HEK293 (cell line): Measurements from ENCODE around the gene LTB4R.
"Not testable (repeated sequence)": the region's sequence is repeated elsewhere in the genome, so short reads cannot be mapped to it uniquely, and the experiment has no call there.

Source experiments
- CTCF ChIA-PET: fragments of 350-600 bp; formaldehyde crosslinking; extraction: SDS; loops from one replicate; lab custom pipeline; 2021; ENCODE audit warnings: antibody characterized with exemption; lab: Yijun Ruan, JAX
- POLR2A ChIA-PET: fragments of 300-600 bp; formaldehyde crosslinking; extraction: SDS; loops from one replicate; lab custom pipeline; 2020; ENCODE audit warnings: antibody characterized with exemption, inconsistent platforms; lab: Yijun Ruan, JAX
- H3K27ac ChIP-seq: fragments of 200-500 bp; sonication (Bioruptor generic); 2 replicates; pipeline ENCODE4 v1.5.1; 2014; ENCODE audit warnings: low read depth, low read length, control low read depth, inconsistent platforms; ENCODE audit errors: extremely low read depth
- H3K36me3 ChIP-seq, 2 experiments: fragments of 200-500 bp in 1 of 2; sonication (Bioruptor generic) in 1 of 2; 1 replicate in 1 of 2; 2 replicates in 1 of 2; pipeline ENCODE4 v1.5.1; 2014 to 2017; ENCODE audit warnings: inconsistent platforms in 2 of 2, low read length in 2 of 2; ENCODE audit not compliant: control insufficient read depth in 2 of 2, insufficient read depth in 1 of 2
- H3K4me1 ChIP-seq: fragments of 200-500 bp; sonication (Bioruptor generic); 2 replicates; pipeline ENCODE4 v1.5.1; 2014; ENCODE audit warnings: mild to moderate bottlenecking, low read length, inconsistent platforms; ENCODE audit not compliant: control insufficient read depth, insufficient read depth
- H3K4me3 ChIP-seq: 2 replicates; pipeline ENCODE4 v1.5.1; 2011; ENCODE audit warnings: low read depth, mild to moderate bottlenecking, control low read depth, low read length, moderate library complexity
- H3K9me3 ChIP-seq: fragments of 200-500 bp; sonication (Bioruptor generic); 2 replicates; pipeline ENCODE4 v1.5.1; 2014; ENCODE audit warnings: low read depth, low read length, inconsistent platforms; ENCODE audit not compliant: control insufficient read depth, insufficient read depth
- HIC1 ChIP-seq: fragments of 450-650 bp; formaldehyde crosslinking; IDR thresholded peaks from 2 replicates; pipeline ENCODE4 v1.5.1; 2016; ENCODE audit warnings: missing biosample characterization, missing genetic modification characterization
- PRDM1 ChIP-seq: fragments of 450-650 bp; formaldehyde crosslinking; IDR thresholded peaks from 2 replicates; pipeline ENCODE4; 2016; ENCODE audit warnings: missing biosample characterization, missing genetic modification characterization
- TSHZ1 ChIP-seq: fragments of 450-650 bp; formaldehyde crosslinking; IDR thresholded peaks from 2 replicates; pipeline ENCODE4 v1.5.1; 2016; ENCODE audit warnings: missing biosample characterization, missing genetic modification characterization, borderline replicate concordance
- ZBTB1 ChIP-seq: fragments of 450-650 bp; formaldehyde crosslinking; IDR thresholded peaks from 2 replicates; pipeline ENCODE4 v1.5.1; 2016; ENCODE audit warnings: missing biosample characterization, missing genetic modification characterization
- ZNF280D ChIP-seq: fragments of 450-650 bp; formaldehyde crosslinking; IDR thresholded peaks from 2 replicates; pipeline ENCODE4 v1.5.1; 2016; ENCODE audit warnings: missing biosample characterization, missing genetic modification characterization
- ZNF600 ChIP-seq: fragments of 450-650 bp; formaldehyde crosslinking; IDR thresholded peaks from 2 replicates; pipeline ENCODE4 v1.5.1; 2016; ENCODE audit warnings: missing biosample characterization, missing genetic modification characterization
- ZNF747 ChIP-seq: fragments of 450-650 bp; formaldehyde crosslinking; IDR thresholded peaks from 2 replicates; pipeline ENCODE4 v1.5.1; 2016; ENCODE audit warnings: missing biosample characterization, missing genetic modification characterization

The LTB4R gene

GRCh38 chr14:24348186-24348585 lies 36.9 kb downstream of the LTB4R start:
- no peak for TF ChIP-seq ZBTB1 (tag by site-specific recombination)
- Histone ChIP-seq H3K4me1 (no peaks in the 10 kb centered on the region), H3K27ac (no peak overlapping the region), H3K36me3 (no peaks in the 10 kb centered on the region), H3K9me3 (no peaks in the 10 kb centered on the region), H3K4me3 (no peak overlapping the region)
- CTCF ChIA-PET, result interaction anchor here (0.6 to 1.7 kb wide), 8 partner anchors 10 to 106 kb away, joined by 3 to 12 read pairs (median 4); partner anchors contain the start of gene TINF2
- POLR2A ChIA-PET, result no interaction called here

- Histone ChIP-seq H3K4me3 (no peak overlapping the region), H3K4me1 (no peaks in the 10 kb centered on the region), H3K36me3 (no peaks in the 10 kb centered on the region), H3K9me3 (no peaks in the 10 kb centered on the region), H3K27ac (no peak overlapping the region)
- CTCF ChIA-PET, result interaction anchor here (0.6 to 1.6 kb wide), 3 partner anchors 16 to 94 kb away, joined by 3 to 9 read pairs (median 3); partner anchors contain the start of gene CIDEB
- POLR2A ChIA-PET, result no interaction called here
- TF ChIP-seq TSHZ1, result no peak
Observed at GRCh38 chr14:24349742-24350141, 38.4 kb downstream of the LTB4R start.

- H3K4me3 ChIP-seq, result no peak overlapping the region
- no peaks in the 10 kb centered on the region for H3K9me3 ChIP-seq
- ChIA-PET POLR2A (no interaction called here), CTCF (interaction anchor here (0.9 to 2.2 kb wide), 11 partner anchors 10 to 89 kb away, joined by 3 to 13 read pairs (median 5); partner anchors contain the start of genes ADCY4 and TGM1)
- H3K27ac ChIP-seq, result no peak overlapping the region
- TF ChIP-seq ZNF600 (tag by site-specific recombination) (peak; percentile 46; the same call in 1 of the 2 replicates), ZNF280D (tag by site-specific recombination) (no peak), HIC1 (tag by site-specific recombination) (no peak)
- no peaks in the 10 kb centered on the region for H3K4me1 ChIP-seq
- no peaks in the 10 kb centered on the region for H3K36me3 ChIP-seq
Observed at GRCh38 chr14:24351517-24351916, 40.2 kb downstream of the LTB4R start.

- CTCF ChIA-PET, result interaction anchor here (2.1 kb wide), 1 partner anchor 20 kb away, joined by 8 read pairs; no protein-coding TSS in a partner anchor
- Histone ChIP-seq H3K27ac (no peak overlapping the region), H3K4me1 (no peaks in the 10 kb centered on the region), H3K4me3 (no peak overlapping the region), H3K9me3 (no peaks in the 10 kb centered on the region), H3K36me3 (no peaks in the 10 kb centered on the region)
- POLR2A ChIA-PET, result no interaction called here
- peak; percentile 86 for TF ChIP-seq PRDM1
- TF ChIP-seq ZNF747, result no peak
Observed at GRCh38 chr14:24353559-24354481, 42.5 kb downstream of the LTB4R start.

- CTCF ChIA-PET, result interaction anchor here (2.1 kb wide), 1 partner anchor 21 kb away, joined by 8 read pairs; no protein-coding TSS in a partner anchor
- H3K9me3 ChIP-seq, POLR2A ChIA-PET, H3K27ac ChIP-seq, H3K4me1 ChIP-seq, H3K36me3 ChIP-seq, H3K4me3 ChIP-seq: not testable (repeated sequence)
Observed at GRCh38 chr14:24354482-24354825, 43.2 kb downstream of the LTB4R start.
